GM18526 (cell line): ENCODE results near the gene WIPI1.
A peak's percentile ranks its signal among the peaks of the same experiment; 100 is the strongest.

Source experiments
- POLR2A ChIP-seq: IDR thresholded peaks from 3 replicates; pipeline ENCODE4 v1.6.1; 2011; ENCODE audit not compliant: insufficient read length; ENCODE audit errors: extremely low read depth

WIPI1 gene

DNA sequence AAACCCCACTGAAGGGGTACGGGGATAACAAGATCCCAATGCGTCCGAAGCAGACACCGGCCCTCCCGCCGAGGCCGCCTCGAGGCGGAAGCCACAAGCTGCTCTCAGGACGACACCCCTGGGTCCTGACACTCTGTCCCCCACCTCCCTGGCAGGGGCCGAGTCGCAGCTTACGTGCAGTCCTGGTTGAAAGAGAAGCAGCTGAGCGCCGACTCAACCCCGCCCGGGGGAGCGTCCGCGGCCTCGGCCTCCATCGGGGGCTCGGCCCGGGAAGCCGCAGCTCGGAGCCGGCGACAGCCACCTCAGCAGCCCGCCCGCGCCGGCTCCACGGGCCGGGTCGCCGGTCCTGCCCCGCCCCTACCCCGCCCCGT, at the start of gene WIPI1:
TSS of gene WIPI1 (minus strand) at position 329 of the 371 bp plus-strand sequence. CDS start at position 254, 75 bp downstream.
- TF ChIP-seq POLR2A = peak; percentile 56

DNA sequence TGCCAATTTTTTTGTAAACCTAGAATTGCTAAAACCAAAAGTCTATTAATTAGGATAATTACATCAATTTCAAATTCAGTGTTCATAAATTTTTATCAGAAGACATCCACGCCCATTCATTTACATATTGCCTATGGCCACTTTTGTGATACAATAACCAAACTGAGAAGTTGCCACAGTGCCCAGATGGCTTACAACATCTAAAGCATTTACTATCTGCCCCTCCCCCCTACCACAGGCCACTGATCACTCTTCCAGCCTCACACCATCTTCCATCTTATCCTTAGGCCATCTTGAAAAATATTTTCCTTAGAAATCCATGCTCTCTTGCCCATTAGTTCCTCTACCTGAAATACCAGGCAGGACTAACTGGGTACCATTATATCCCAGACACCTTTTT, 48.7 kb upstream of the WIPI1 start:
- TF ChIP-seq POLR2A = no peak

DNA sequence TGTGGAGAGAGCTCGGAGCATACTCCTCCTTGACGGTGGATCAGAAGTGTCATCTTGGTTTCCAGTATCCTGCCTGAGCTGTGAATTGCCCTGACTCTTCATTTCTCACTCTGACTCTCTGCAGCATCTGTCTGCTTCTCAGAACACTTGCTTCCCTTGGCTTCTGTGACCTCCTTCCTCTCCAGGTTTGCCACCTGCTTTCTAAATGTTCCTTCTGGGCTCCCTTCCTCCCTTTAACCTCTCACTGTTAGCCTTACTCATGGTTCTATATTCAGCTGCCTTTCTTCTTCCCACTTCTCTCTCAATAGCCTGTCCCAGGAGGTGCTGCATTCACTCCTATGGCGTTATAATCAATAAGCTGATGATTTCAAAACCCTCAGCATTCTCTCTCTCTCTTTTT, 43.8 kb upstream of the WIPI1 start:
- no peak for TF ChIP-seq POLR2A

GRCh38 chr17:68499587-68499986, 42.3 kb upstream of the WIPI1 start:
- TF ChIP-seq POLR2A = no peak

GRCh38 chr17:68498479-68499326, 41.4 kb upstream of the WIPI1 start:
- no peak for TF ChIP-seq POLR2A

- no peak for TF ChIP-seq POLR2A
Observed at GRCh38 chr17:68497885-68498319, 40.6 kb upstream of the WIPI1 start.

DNA sequence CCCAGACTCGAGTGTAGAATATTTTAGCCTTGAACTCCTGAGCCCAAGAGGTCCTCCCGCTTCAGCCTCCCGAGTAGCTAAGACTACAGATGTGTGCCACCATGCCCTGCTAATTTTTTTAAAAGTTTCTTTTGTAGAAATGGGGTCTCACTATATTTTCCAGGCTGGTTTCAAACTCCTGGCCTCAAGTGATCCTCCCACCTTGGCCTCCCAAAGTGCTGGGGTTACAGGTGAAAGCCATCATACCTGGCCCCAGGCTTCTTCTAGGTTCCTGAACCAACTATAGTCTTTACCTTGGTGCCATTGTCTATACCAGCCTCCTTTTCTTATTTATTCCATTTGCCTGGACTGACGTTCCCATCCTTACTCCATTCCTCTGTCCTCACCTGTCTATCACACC, 37.8 kb upstream of the WIPI1 start:
- no peak for TF ChIP-seq POLR2A

GRCh38 chr17:68491381-68492231, 34.3 kb upstream of the WIPI1 start:
- no peak for TF ChIP-seq POLR2A

DNA sequence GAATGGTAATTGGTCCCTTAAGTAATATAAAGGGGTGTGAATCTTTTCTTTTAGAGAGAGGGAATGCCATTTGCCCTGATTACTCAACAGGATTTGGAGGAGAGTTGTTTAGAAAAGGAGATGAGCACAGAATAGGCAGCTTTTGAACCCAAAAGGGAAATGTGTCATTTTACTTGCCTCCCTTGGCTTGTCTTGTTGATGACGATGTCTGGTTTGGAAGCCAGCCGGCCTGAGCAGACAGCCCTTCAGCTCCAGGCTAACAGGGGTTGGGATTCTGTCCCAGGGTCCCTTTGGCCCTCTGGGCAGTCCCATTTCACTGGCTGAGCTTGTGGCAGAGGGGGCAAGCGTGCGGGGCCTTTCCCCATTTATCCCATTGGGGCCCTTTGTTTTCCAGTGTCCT, 32.6 kb upstream of the WIPI1 start:
- TF ChIP-seq POLR2A = no peak

GRCh38 chr17:68484458-68484857, 27.2 kb upstream of the WIPI1 start:
- no peak for TF ChIP-seq POLR2A

DNA sequence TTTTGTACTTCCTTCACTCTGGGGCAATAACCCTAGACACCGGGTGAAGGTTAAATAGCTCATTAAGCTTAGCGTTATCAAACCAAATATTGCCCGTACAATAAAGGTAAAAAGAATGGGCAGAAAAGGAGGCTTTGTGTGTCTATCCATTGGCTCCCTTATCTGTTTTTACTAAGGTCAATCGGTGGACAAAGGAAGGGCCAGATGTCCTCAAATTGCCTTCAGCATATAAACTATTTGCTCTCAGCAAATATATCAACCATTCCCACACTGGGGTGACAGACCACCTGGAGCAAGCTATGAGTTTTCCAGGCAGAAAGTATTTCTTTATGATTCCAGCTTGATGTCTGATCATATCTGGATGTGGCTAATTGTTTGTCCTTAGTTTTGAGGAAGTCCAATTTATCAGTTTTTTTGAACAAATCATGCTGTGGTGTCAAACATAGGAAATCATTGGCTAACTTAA, 25.3 kb upstream of the WIPI1 start:
- no peak for TF ChIP-seq POLR2A

DNA sequence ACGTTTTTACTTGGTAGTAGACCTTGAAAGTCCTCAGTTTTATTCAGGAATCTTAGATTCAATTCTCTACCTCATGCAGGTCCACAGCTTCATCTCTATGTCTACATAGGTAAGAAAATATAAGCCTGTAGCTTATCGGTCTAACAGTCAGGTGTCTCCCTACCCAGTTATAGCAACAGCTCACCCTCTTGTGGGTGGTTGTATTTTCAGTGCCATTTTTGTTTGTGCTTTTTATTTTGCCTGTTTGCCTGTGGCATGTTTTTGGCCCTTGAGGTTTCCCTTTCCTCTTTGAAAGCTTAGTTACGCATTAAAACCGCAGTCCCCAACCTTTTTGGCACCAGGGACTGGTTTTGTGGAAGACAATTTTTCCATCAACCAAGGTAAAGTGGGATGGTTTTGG, 23.6 kb upstream of the WIPI1 start:
- TF ChIP-seq POLR2A = no peak

DNA sequence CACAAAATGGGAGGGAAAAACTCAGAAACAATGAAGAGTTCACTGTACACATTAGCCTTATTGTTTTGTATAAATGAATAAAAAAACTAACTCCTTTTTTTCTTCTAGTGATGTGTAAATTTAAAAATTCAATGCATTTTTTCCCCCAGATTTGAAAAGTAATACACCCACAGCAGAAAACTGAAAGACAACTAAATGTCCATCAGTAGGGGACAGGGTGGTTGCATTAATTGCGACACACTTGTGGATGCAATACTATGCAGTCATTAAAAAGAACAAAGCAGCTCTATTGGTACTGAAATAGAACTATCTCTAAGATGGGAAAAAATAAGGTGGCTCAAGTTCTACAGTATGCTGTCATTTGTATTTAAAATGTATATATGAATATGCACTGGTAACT, 13.7 kb upstream of the WIPI1 start:
- TF ChIP-seq POLR2A = no peak

GRCh38 chr17:68468788-68469187, 11.5 kb upstream of the WIPI1 start:
- no peak for TF ChIP-seq POLR2A

GRCh38 chr17:68468334-68468733, 11.0 kb upstream of the WIPI1 start:
- no peak for TF ChIP-seq POLR2A
